Gastroesophageal sphincter (tissue), 3 donors: ENCODE results near the gene VNN1.
"Not testable (repeated sequence)": the region's sequence is repeated elsewhere in the genome, so short reads cannot be mapped to it uniquely, and the experiment has no call there.

Experiments
- CTCF ChIP-seq, 4 experiments: fragments of 200-600 bp in 2 of 4; fragments of 450-650 bp in 2 of 4; sonication (generic) in 1 of 4; IDR thresholded peaks; one replicate each; pipeline ENCODE4 v1.5.1; 2017 to 2019; ENCODE audit warnings: antibody characterized with exemption in 4 of 4, mild to moderate bottlenecking in 2 of 4, moderate library complexity in 2 of 4
- EP300 ChIP-seq: sonication (generic); formaldehyde crosslinking; IDR thresholded peaks from one replicate; pipeline ENCODE4 v1.6.1; 2017; ENCODE audit warnings: antibody characterized with exemption, mild to moderate bottlenecking
- POLR2A ChIP-seq, 2 donors: fragments of 450-650 bp; IDR thresholded peaks; one replicate each; pipeline ENCODE4 v1.6.1; 2017; ENCODE audit warnings: antibody characterized with exemption in 2 of 2, mild to moderate bottlenecking in 2 of 2, moderate library complexity in 1 of 2

- not testable (repeated sequence) for TF ChIP-seq CTCF (IDR thresholded peaks at IDR 0.05); POLR2A (IDR thresholded peaks at IDR 0.05); EP300
Measured at GRCh38 chr6:132635906-132636305, 77.9 kb downstream of the VNN1 start.
